RWPE2 (cell line): ENCODE results near the gene DRD1.
"Not testable (repeated sequence)": the region's sequence is repeated elsewhere in the genome, so short reads cannot be mapped to it uniquely, and the experiment has no call there.

Experiments
- ATAC-seq: fragments of 200-7000 bp; cut with Tn5 transposase; 3 replicates; pipeline ENCODE4 v1.9.1; 2021; ENCODE audit warnings: low read depth
- DNase-seq: peaks from one replicate; pipeline ENCODE4 v3.0.0-alpha.2; 2020; ENCODE audit warnings: low spot score
- H3K27ac ChIP-seq: fragments of 450-650 bp; 2 replicates; pipeline ENCODE4 v1.5.1; 2017; ENCODE audit warnings: mild to moderate bottlenecking; ENCODE audit not compliant: poor library complexity, severe bottlenecking
- H3K27me3 ChIP-seq: fragments of 250-450 bp; sonication (Bioruptor Pico); 2 replicates; pipeline ENCODE4 v1.5.1; 2021; ENCODE audit warnings: mild to moderate bottlenecking, moderate library complexity; ENCODE audit not compliant: insufficient read depth, poor library complexity, severe bottlenecking
- H3K36me3 ChIP-seq: fragments of 250-450 bp; sonication (Bioruptor Pico); 2 replicates; pipeline ENCODE4 v1.5.1; 2020; ENCODE audit warnings: low read depth, mild to moderate bottlenecking, moderate library complexity
- H3K4me1 ChIP-seq: fragments of 250-450 bp; sonication (Bioruptor Pico); 2 replicates; pipeline ENCODE4 v1.5.1; 2021; ENCODE audit warnings: mild to moderate bottlenecking, moderate library complexity; ENCODE audit not compliant: insufficient read depth, poor library complexity, severe bottlenecking
- H3K4me3 ChIP-seq: fragments of 250-450 bp; sonication (Bioruptor Pico); 2 replicates; pipeline ENCODE4 v1.5.1; 2021; ENCODE audit warnings: mild to moderate bottlenecking, moderate library complexity; ENCODE audit not compliant: severe bottlenecking
- H3K9me3 ChIP-seq: fragments of 250-450 bp; sonication (Bioruptor Pico); 2 replicates; pipeline ENCODE4 v1.5.1; 2021; ENCODE audit warnings: mild to moderate bottlenecking, moderate library complexity; ENCODE audit not compliant: severe bottlenecking
- CTCF ChIP-seq: fragments of 450-650 bp; IDR thresholded peaks from one replicate; pipeline ENCODE4 v1.5.1; 2017; ENCODE audit warnings: mild to moderate bottlenecking, moderate library complexity; ENCODE audit not compliant: poor library complexity, severe bottlenecking

The DRD1 gene

GRCh38 chr5:175460552-175460951 is 16.6 kb upstream of the DRD1 start:
- no peak for DNase-seq
- Histone ChIP-seq H3K9me3 (no peaks in the 10 kb centered on the region), H3K4me3 (no peak overlapping the region), H3K4me1 (no peaks in the 10 kb centered on the region), H3K36me3 (no peaks in the 10 kb centered on the region), H3K27me3 (peaks cover 7% of the 10 kb centered on the region), H3K27ac (no peak overlapping the region)
- TF ChIP-seq CTCF, result no peak
- no peak for ATAC-seq

- ATAC-seq (peak; percentile 51; the same call in 1 of the 3 replicates), DNase-seq (no peak)
- H3K4me3 ChIP-seq, result no peak overlapping the region
- no peaks in the 10 kb centered on the region for H3K9me3 ChIP-seq
- no peaks in the 10 kb centered on the region for H3K4me1 ChIP-seq
- H3K27me3 ChIP-seq, result peaks cover 7% of the 10 kb centered on the region
- no peak overlapping the region for H3K27ac ChIP-seq
- no peaks in the 10 kb centered on the region for H3K36me3 ChIP-seq
- peak; percentile 79 for TF ChIP-seq CTCF
These were observed 16.1 kb upstream of the DRD1 start for GRCh38 chr5:175460126-175460525.

- Histone ChIP-seq H3K4me3 (no peak overlapping the region), H3K27me3 (peaks cover 18% of the 10 kb centered on the region), H3K4me1 (no peaks in the 10 kb centered on the region), H3K27ac (no peak overlapping the region), H3K36me3 (no peaks in the 10 kb centered on the region), H3K9me3 (no peaks in the 10 kb centered on the region)
- DNase-seq (no peak), ATAC-seq (peak; percentile 72)
- peak; percentile 52 for TF ChIP-seq CTCF
These were observed 13.5 kb upstream of the DRD1 start for GRCh38 chr5:175457466-175457865.

GRCh38 chr5:175456105-175456742 is 12.2 kb upstream of the DRD1 start:
- H3K4me3 ChIP-seq, result no peak overlapping the region
- no peaks in the 10 kb centered on the region for H3K4me1 ChIP-seq
- no peaks in the 10 kb centered on the region for H3K9me3 ChIP-seq
- no peak overlapping the region for H3K27ac ChIP-seq
- no peaks in the 10 kb centered on the region for H3K36me3 ChIP-seq
- H3K27me3 ChIP-seq, result peaks cover 25% of the 10 kb centered on the region
- TF ChIP-seq CTCF, result no peak
- no peak for ATAC-seq
- DNase-seq, result no peak

- not testable (repeated sequence) for H3K27ac ChIP-seq, H3K4me3 ChIP-seq, H3K9me3 ChIP-seq, H3K4me1 ChIP-seq, ATAC-seq, DNase-seq, H3K36me3 ChIP-seq
- H3K27me3 ChIP-seq, result peaks cover 33% of the 10 kb centered on the region
These were observed 10.4 kb upstream of the DRD1 start for GRCh38 chr5:175454338-175454737.
